Measurements from ENCODE around the gene HSPA13. TPM values are rescaled to one million over a fixed set of nuclear protein-coding genes. Genes with fewer than 3 reads are reported as not detected.

Gene HSPA13, protein sequence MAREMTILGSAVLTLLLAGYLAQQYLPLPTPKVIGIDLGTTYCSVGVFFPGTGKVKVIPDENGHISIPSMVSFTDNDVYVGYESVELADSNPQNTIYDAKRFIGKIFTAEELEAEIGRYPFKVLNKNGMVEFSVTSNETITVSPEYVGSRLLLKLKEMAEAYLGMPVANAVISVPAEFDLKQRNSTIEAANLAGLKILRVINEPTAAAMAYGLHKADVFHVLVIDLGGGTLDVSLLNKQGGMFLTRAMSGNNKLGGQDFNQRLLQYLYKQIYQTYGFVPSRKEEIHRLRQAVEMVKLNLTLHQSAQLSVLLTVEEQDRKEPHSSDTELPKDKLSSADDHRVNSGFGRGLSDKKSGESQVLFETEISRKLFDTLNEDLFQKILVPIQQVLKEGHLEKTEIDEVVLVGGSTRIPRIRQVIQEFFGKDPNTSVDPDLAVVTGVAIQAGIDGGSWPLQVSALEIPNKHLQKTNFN
- 20.0 and 27.8 TPM in 2 replicates for total RNA-seq

DNA sequence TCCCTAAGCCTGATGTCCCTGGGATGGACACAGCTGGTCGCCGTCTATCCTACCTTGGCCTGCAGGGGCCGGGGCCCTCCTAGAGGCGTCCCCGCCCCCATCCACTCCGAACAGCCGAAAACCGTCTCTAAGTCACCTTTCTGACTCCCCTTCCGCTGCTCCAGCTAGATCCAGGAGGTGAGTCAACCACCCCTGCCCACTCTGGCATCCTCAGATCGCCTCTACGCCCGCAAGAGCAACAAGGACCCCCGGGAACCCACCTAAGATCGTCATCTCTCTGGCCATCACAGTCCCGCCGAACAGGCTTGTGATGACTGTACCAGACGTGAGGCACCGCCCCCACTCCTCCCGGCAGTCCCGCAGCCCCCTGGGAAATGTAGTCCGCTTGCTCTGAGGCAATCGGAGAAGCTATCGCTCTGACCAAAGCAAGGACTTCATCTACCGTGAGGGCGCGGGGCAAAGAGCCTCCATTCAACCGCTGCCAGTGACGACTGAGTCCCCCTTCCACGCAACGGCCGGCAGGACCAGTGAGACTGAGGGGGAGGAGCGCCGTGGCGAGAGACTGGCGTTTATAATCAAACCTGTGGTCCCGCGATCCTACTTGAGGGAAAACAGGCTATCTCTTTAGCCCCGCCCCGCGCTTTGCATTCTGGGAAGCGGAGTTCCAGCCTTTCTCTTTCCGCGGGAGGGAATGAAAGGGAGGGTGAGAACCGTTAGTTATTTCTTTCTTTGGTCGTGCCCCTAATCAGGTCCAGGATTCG is at the start of gene HSPA13:
TSS of gene HSPA13 (minus strand) at position 312 of the 761 bp plus-strand sequence. CDS start at position 285, 27 bp downstream.

Other genes with a start within 250 kb of the HSPA13 start
- gene LIPI, start 172.2 kb downstream of the HSPA13 start, total RNA-seq, result not detected in 2 replicates
- not detected in 2 replicates for gene RBM11, start 167.0 kb downstream of the HSPA13 start, total RNA-seq
- 0.44 TPM in 1 of 2 replicates, not detected in the other for gene SAMSN1, start 163.2 kb upstream of the HSPA13 start, total RNA-seq